DMS153 (cell line): Measurements from ENCODE around the gene PFDN1.
"Not testable (repeated sequence)": the region's sequence is repeated elsewhere in the genome, so short reads cannot be mapped to it uniquely, and the experiment has no call there.

ENCODE experiments used
- DNase-seq: peaks from one replicate; lab custom pipeline; 2025; lab: John Stamatoyannopoulos, UW

PFDN1 gene

GRCh38 chr5:140214831-140215230 is 88.1 kb downstream of the PFDN1 start:
- no peak for DNase-seq

- DNase-seq, result no peak
Observed at GRCh38 chr5:140213370-140213983, 89.4 kb downstream of the PFDN1 start.

- no peak for DNase-seq
Observed at GRCh38 chr5:140208065-140208464, 94.8 kb downstream of the PFDN1 start.

- DNase-seq, result no peak
Observed at GRCh38 chr5:140207250-140207964, 95.5 kb downstream of the PFDN1 start.

GRCh38 chr5:140205952-140206351 is 96.9 kb downstream of the PFDN1 start:
- no peak for DNase-seq

GRCh38 chr5:140205216-140205615 is 97.7 kb downstream of the PFDN1 start:
- DNase-seq, result no peak

- no peak for DNase-seq
Observed at GRCh38 chr5:140202610-140203009, 100.3 kb downstream of the PFDN1 start.

GRCh38 chr5:140202078-140202477 is 100.8 kb downstream of the PFDN1 start:
- no peak for DNase-seq

- DNase-seq, result not testable (repeated sequence)
Observed at GRCh38 chr5:140198915-140199314, 104.0 kb downstream of the PFDN1 start.

- no peak for DNase-seq
Observed at GRCh38 chr5:140197023-140197422, 105.9 kb downstream of the PFDN1 start.

GRCh38 chr5:140196115-140196814 is 106.6 kb downstream of the PFDN1 start:
- DNase-seq, result no peak
